OCI-LY1 (cell line): Measurements from ENCODE around the gene C3orf70.

ENCODE experiments used
- H2AFZ ChIP-seq: fragments of 200-600 bp; sonication (generic), shearing (Covaris generic); 2 replicates; pipeline ENCODE4 v1.6.0; 2014; ENCODE audit warnings: antibody characterized with exemption, mild to moderate bottlenecking, low read length
- H3F3A ChIP-seq: fragments of 200-600 bp; sonication (generic), shearing (Covaris generic); 2 replicates; pipeline ENCODE4 v1.6.0; 2014; ENCODE audit warnings: mild to moderate bottlenecking, antibody characterized with exemption, low read length, moderate library complexity; ENCODE audit not compliant: insufficient read depth
- H3K27ac ChIP-seq: fragments of 200-600 bp; sonication (generic); 2 replicates; pipeline ENCODE4 v1.5.1; 2014; ENCODE audit warnings: low read length, mixed run types, mild to moderate bottlenecking, low read depth; ENCODE audit not compliant: poor library complexity, severe bottlenecking
- H3K27me3 ChIP-seq: fragments of 200-600 bp; sonication (generic); 2 replicates; pipeline ENCODE4 v1.6.0; 2014; ENCODE audit warnings: antibody characterized with exemption, mild to moderate bottlenecking, low read length, moderate library complexity; ENCODE audit not compliant: insufficient read depth
- H3K36me3 ChIP-seq: fragments of 200-600 bp; sonication (generic); 2 replicates; pipeline ENCODE4 v1.6.1; 2014; ENCODE audit warnings: mild to moderate bottlenecking, antibody characterized with exemption, low read length, moderate library complexity, mixed read lengths; ENCODE audit not compliant: insufficient read depth
- H3K4me1 ChIP-seq: fragments of 200-600 bp; sonication (generic); 2 replicates; pipeline ENCODE4 v1.5.1; 2014; ENCODE audit warnings: mild to moderate bottlenecking, low read length, moderate library complexity; ENCODE audit not compliant: insufficient read depth, severe bottlenecking
- H3K4me2 ChIP-seq: fragments of 200-600 bp; sonication (generic), shearing (Covaris generic); 2 replicates; pipeline ENCODE4 v1.6.1; 2014; ENCODE audit warnings: low read length
- H3K4me3 ChIP-seq: fragments of 200-600 bp; sonication (generic); 2 replicates; pipeline ENCODE4 v1.5.1; 2014; ENCODE audit warnings: low read length, low read depth, mild to moderate bottlenecking, mixed read lengths; ENCODE audit not compliant: poor library complexity, severe bottlenecking
- H3K79me2 ChIP-seq: fragments of 200-600 bp; shearing (Covaris generic); 2 replicates; pipeline ENCODE4 v1.6.1; 2016; ENCODE audit warnings: mixed run types, low read length, mixed read lengths; ENCODE audit not compliant: insufficient read depth
- H3K9ac ChIP-seq: fragments of 200-600 bp; sonication (generic), shearing (Covaris generic); 2 replicates; pipeline ENCODE4 v1.6.1; 2014; ENCODE audit warnings: mild to moderate bottlenecking, low read length, mixed read lengths
- H3K9me2 ChIP-seq: fragments of 200-600 bp; sonication (generic), shearing (Covaris generic); 2 replicates; pipeline ENCODE4 v1.6.1; 2014; ENCODE audit warnings: low read depth, mild to moderate bottlenecking, low read length, mixed read lengths
- H3K9me3 ChIP-seq: fragments of 200-600 bp; shearing (Covaris generic); 2 replicates; pipeline ENCODE4 v1.6.1; 2014; ENCODE audit warnings: low read length, mixed read lengths
- H4K20me1 ChIP-seq: fragments of 200-600 bp; sonication (generic), shearing (Covaris generic); 2 replicates; pipeline ENCODE4 v1.6.0; 2016; ENCODE audit warnings: mild to moderate bottlenecking, low read length; ENCODE audit not compliant: insufficient read depth
- CTCF ChIP-seq: fragments of 200-600 bp; sonication (generic), shearing (Covaris generic); IDR thresholded peaks from 2 replicates; pipeline ENCODE4 v1.5.1; 2017; ENCODE audit warnings: mild to moderate bottlenecking, antibody characterized with exemption, low read length, moderate library complexity, mixed read lengths
- EZH2 ChIP-seq: fragments of 200-600 bp; sonication (generic), shearing (Covaris generic); IDR thresholded peaks from 2 replicates; pipeline ENCODE4 v1.8.0; 2017; ENCODE audit warnings: borderline replicate concordance, mixed run types, mild to moderate bottlenecking, antibody characterized with exemption, low read length, moderate library complexity, mixed read lengths

Gene C3orf70

GRCh38 chr3:185059766-185060165, 93.1 kb downstream of the C3orf70 start:
- no peaks in the 10 kb centered on the region for H3K27me3 ChIP-seq
- no peak overlapping the region for H3K4me3 ChIP-seq
- no peak overlapping the region for H3K9ac ChIP-seq
- no peak overlapping the region for H3K4me2 ChIP-seq
- no peak for TF ChIP-seq EZH2
- no peak for TF ChIP-seq CTCF
- H3F3A ChIP-seq = no peaks in the 10 kb centered on the region
- no peaks in the 10 kb centered on the region for H3K79me2 ChIP-seq
- H3K4me1 ChIP-seq = no peaks in the 10 kb centered on the region
- no peak overlapping the region for H2AFZ ChIP-seq
- peaks cover 8% of the 10 kb centered on the region for H3K9me3 ChIP-seq
- peaks cover 3% of the 10 kb centered on the region; the same call in 1 of the 2 replicates for H3K36me3 ChIP-seq
- no peaks in the 10 kb centered on the region for H3K9me2 ChIP-seq
- no peaks in the 10 kb centered on the region for H4K20me1 ChIP-seq
- H3K27ac ChIP-seq = no peak overlapping the region

GRCh38 chr3:185058796-185059195, 94.1 kb downstream of the C3orf70 start:
- H3K4me2 ChIP-seq = no peak overlapping the region
- no peak overlapping the region for H3K27ac ChIP-seq
- TF ChIP-seq CTCF (no peak), EZH2 (no peak)
- no peak overlapping the region for H2AFZ ChIP-seq
- no peaks in the 10 kb centered on the region for H3K4me1 ChIP-seq
- H3K79me2 ChIP-seq = no peaks in the 10 kb centered on the region
- no peak overlapping the region for H3K4me3 ChIP-seq
- H3F3A ChIP-seq = no peaks in the 10 kb centered on the region
- H4K20me1 ChIP-seq = no peaks in the 10 kb centered on the region
- peaks cover 8% of the 10 kb centered on the region for H3K9me3 ChIP-seq
- peaks cover 4% of the 10 kb centered on the region for H3K36me3 ChIP-seq
- no peak overlapping the region for H3K9ac ChIP-seq
- H3K9me2 ChIP-seq = no peaks in the 10 kb centered on the region
- H3K27me3 ChIP-seq = no peaks in the 10 kb centered on the region

GRCh38 chr3:185057829-185058228, 95.0 kb downstream of the C3orf70 start:
- TF ChIP-seq EZH2 = no peak
- TF ChIP-seq CTCF = no peak
- no peak overlapping the region for H3K9ac ChIP-seq
- no peak overlapping the region for H2AFZ ChIP-seq
- H3K79me2 ChIP-seq = no peaks in the 10 kb centered on the region
- H3K36me3 ChIP-seq = peaks cover 11% of the 10 kb centered on the region
- H3F3A ChIP-seq = no peaks in the 10 kb centered on the region
- no peaks in the 10 kb centered on the region for H3K4me1 ChIP-seq
- H3K9me3 ChIP-seq = peaks cover 8% of the 10 kb centered on the region
- no peak overlapping the region for H3K4me3 ChIP-seq
- H4K20me1 ChIP-seq = no peaks in the 10 kb centered on the region
- H3K4me2 ChIP-seq = no peak overlapping the region
- no peak overlapping the region for H3K27ac ChIP-seq
- no peaks in the 10 kb centered on the region for H3K27me3 ChIP-seq
- H3K9me2 ChIP-seq = no peaks in the 10 kb centered on the region
